Thoracic aorta (tissue), 2 donors: Measurements from ENCODE around the gene MZB1. TPM values are rescaled to one million over a fixed set of nuclear protein-coding genes. Genes with fewer than 3 reads are reported as not detected.

ENCODE experiments used
- ATAC-seq: fragments of 150-250 bp; one replicate; pipeline ENCODE4 v1.8.0; 2017; ENCODE audit warnings: low read depth; ENCODE audit not compliant: insufficient number of reproducible peaks, low FRiP score
- DNase-seq: peaks from one replicate; pipeline ENCODE4 v3.0.0-alpha.2; 2020; ENCODE audit warnings: low spot score
- H3K27ac ChIP-seq, 2 donors: fragments of 200-600 bp; sonication (generic); 1 replicate in 1 of 2; 2 replicates in 1 of 2; pipeline ENCODE4 v1.5.1; 2016; ENCODE audit warnings: mild to moderate bottlenecking in 2 of 2, moderate library complexity in 2 of 2
- H3K27me3 ChIP-seq: fragments of 200-600 bp; sonication (generic); replicated peaks from 2 replicates; pipeline ENCODE4 v1.6.0; 2016; ENCODE audit warnings: mild to moderate bottlenecking; ENCODE audit not compliant: insufficient read depth
- H3K36me3 ChIP-seq: fragments of 200-600 bp; sonication (generic); one replicate; pipeline ENCODE4 v1.5.1; 2016
- H3K4me1 ChIP-seq, 2 donors: fragments of 200-600 bp; sonication (generic); 1 replicate in 1 of 2; 2 replicates in 1 of 2; pipeline versions ENCODE4 v1.5.1 to v1.6.0; 2016; ENCODE audit warnings: low read depth in 2 of 2, mild to moderate bottlenecking in 1 of 2; ENCODE audit not compliant: control insufficient read depth in 1 of 2
- H3K4me3 ChIP-seq: fragments of 200-600 bp; sonication (generic); 2 replicates; pipeline ENCODE4 v1.5.1; 2016; ENCODE audit warnings: mild to moderate bottlenecking
- H3K9me3 ChIP-seq: fragments of 200-600 bp; sonication (generic); 2 replicates; pipeline ENCODE4 v1.5.1; 2016
- CTCF ChIP-seq: fragments of 200-600 bp; sonication (generic); IDR thresholded peaks from one replicate; pipeline ENCODE4 v1.5.1; 2019; ENCODE audit warnings: antibody characterized with exemption
- total RNA-seq, 2 donors: library from RNA; depleted of rRNA; stranded (reverse); fragments of >200 nt; gene quantifications; one replicate each; pipeline versions ENCODE4 v1.1.0 to v1.2.3, GENCODE V29; 2016

The MZB1 gene
- total RNA-seq, 2 donors from 2014 or later: not detected

GRCh38 chr5:139374909-139375308 is 14.8 kb downstream of the MZB1 start:
- peaks cover 16% of the 10 kb centered on the region for H3K36me3 ChIP-seq
- H3K27ac ChIP-seq: no peak overlapping the region
- DNase-seq (no peak), ATAC-seq (no peak)
- H3K4me3 ChIP-seq: no peak overlapping the region
- no peaks in the 10 kb centered on the region for H3K9me3 ChIP-seq
- no peaks in the 10 kb centered on the region for H3K27me3 ChIP-seq
- no peak for TF ChIP-seq CTCF
- peaks cover 0 to 7% of the 10 kb centered on the region in 2 donors for H3K4me1 ChIP-seq

- Histone ChIP-seq H3K27ac (no peak overlapping the region), H3K4me1 (peaks cover 0 to 7% of the 10 kb centered on the region in 2 donors), H3K36me3 (peaks cover 37% of the 10 kb centered on the region), H3K4me3 (no peak overlapping the region), H3K9me3 (no peaks in the 10 kb centered on the region), H3K27me3 (no peaks in the 10 kb centered on the region)
- no peak for ATAC-seq
- DNase-seq: no peak
- TF ChIP-seq CTCF: no peak
Measured at GRCh38 chr5:139371482-139372435, 18.0 kb downstream of the MZB1 start.

GRCh38 chr5:139369181-139369580 is 20.5 kb downstream of the MZB1 start:
- H3K9me3 ChIP-seq: no peaks in the 10 kb centered on the region
- no peak for TF ChIP-seq CTCF
- DNase-seq: no peak
- H3K27ac ChIP-seq: no peak overlapping the region
- peaks cover 0 to 7% of the 10 kb centered on the region in 2 donors for H3K4me1 ChIP-seq
- peaks cover 60% of the 10 kb centered on the region for H3K36me3 ChIP-seq
- no peak overlapping the region for H3K4me3 ChIP-seq
- ATAC-seq: no peak
- no peaks in the 10 kb centered on the region for H3K27me3 ChIP-seq

- no peak for ATAC-seq
- no peak overlapping the region for H3K27ac ChIP-seq
- DNase-seq: no peak
- H3K36me3 ChIP-seq: peaks cover 62% of the 10 kb centered on the region
- H3K4me1 ChIP-seq: peaks cover 0 to 3% of the 10 kb centered on the region in 2 donors
- TF ChIP-seq CTCF: no peak
- no peaks in the 10 kb centered on the region for H3K27me3 ChIP-seq
- H3K9me3 ChIP-seq: no peaks in the 10 kb centered on the region
- H3K4me3 ChIP-seq: no peak overlapping the region
Measured at GRCh38 chr5:139368613-139369012, 21.1 kb downstream of the MZB1 start.

- Histone ChIP-seq H3K27ac (no peak overlapping the region), H3K4me3 (no peak overlapping the region), H3K36me3 (peaks cover 45% of the 10 kb centered on the region), H3K9me3 (no peaks in the 10 kb centered on the region), H3K27me3 (no peaks in the 10 kb centered on the region), H3K4me1 (peaks cover 0 to 5% of the 10 kb centered on the region in 2 donors)
- DNase-seq (no peak), ATAC-seq (no peak)
- no peak for TF ChIP-seq CTCF
Measured at GRCh38 chr5:139364466-139364865, 25.2 kb downstream of the MZB1 start.
